GM18861 (cell line): ENCODE measurements around the gene LY6G5C.

Experiments
- ATAC-seq: cut with Tn5 transposase; IDR thresholded peaks from one replicate; pipeline ENCODE4 v1.9.1; 2021; ENCODE audit not compliant: unreplicated experiment

LY6G5C gene

DNA sequence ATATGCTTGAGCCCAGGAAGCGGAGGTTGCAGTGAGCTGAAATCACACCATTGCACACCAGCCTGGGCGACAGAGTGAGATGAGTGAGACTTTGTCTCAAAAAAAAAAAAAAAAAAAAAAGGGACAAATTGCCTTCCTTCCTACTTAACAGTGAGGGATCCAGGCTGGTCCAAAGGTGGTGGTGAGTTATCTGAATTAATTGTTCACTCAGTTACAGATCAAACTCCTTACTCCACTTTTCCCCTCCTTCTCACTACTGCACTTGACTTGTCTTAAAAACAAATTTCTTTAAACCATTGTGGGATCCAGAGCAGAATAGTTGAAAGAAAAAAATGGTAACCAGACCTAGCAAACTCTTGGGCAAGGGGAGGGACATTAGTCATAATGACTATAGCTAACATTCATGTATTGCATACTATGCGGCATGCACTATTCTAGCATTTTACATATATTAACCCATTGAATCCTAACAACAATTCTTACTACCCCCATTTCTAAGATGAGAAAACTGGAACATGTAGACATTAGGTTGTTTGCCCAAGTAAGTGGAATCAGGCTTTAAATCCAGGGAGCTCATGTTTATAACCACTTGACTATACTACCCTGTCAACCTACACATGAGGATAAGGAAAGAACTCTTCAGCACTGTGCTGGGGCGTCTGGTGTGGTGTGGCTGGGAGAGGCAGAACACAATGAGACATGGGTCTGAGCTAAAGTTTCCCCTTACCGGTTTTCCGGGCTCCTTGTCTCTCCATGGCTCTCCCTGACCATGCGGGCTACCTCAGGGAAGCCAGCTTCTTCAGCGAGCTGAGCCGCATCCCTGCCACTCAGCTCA lies 17.5 kb downstream of the LY6G5C start:
- ATAC-seq = no peak

DNA sequence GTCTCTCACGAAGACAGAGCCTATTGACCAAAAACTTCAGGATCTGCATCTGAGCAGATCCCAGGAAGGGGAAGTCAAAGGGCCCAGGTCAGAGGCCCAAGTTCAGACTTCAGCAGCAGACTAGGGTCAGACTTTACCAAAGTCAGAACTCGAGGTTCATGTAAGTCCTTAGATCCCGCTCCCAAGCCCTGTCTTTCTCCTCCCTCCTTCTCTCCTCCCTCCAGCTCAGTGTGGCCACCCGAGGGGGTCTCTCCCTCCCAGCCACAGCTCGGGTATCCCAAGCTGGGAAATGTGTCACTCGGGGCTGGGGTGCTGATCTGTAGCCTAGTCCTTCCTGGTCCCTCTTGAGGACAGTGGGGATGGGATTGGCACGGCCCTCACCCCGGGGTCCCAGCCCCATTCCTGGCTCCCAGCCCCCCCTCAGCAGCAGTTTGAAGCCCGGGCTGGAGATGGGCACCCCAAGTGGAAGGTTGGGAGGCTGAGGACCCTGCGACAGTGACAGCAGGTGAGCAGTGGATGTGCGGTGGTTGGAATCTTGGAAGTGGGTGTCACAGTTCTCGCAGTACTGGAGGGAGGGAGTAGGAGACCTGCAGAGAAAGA lies 18.6 kb downstream of the LY6G5C start:
- no peak for ATAC-seq

DNA sequence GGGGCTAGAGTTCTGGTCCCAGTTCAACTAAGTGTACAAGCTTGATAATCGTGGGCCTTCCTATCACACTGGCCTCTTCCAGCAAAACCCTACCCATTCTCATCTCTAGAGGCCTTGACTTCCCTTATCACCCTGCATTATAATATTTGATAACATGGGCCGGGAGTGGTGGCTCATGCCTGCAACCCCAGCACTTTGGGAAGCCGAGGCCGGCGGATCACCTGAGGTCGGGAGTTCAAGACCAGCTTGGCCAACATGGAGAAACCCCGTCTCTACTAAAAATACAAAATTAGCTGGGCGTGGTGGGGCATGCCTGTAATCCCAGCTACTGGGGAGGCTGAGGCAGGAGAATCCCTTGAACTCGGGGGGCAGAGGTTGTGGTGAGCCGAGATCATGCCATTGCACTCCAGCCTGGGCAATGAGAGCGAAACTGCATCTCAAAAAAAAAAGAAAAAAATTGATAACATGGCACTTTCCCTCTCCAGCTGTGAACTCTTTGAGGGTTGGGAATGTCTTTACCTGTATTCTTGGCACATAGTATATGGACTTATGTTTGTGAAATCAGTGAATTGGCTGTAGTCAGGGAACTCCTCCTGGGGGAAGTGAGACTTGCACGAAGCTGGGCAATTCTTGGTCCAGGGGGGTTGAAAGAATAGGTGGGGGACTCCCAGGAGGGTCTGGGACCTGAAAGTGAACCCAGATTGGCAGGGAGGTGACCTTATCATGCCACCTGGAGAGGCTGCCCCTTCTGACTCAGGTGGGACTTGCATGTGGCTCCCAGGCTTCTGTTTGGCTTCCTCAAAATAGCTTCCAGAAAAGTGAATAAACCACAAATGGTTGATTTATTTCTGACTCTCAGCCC lies 19.4 kb downstream of the LY6G5C start:
- ATAC-seq = no peak

DNA sequence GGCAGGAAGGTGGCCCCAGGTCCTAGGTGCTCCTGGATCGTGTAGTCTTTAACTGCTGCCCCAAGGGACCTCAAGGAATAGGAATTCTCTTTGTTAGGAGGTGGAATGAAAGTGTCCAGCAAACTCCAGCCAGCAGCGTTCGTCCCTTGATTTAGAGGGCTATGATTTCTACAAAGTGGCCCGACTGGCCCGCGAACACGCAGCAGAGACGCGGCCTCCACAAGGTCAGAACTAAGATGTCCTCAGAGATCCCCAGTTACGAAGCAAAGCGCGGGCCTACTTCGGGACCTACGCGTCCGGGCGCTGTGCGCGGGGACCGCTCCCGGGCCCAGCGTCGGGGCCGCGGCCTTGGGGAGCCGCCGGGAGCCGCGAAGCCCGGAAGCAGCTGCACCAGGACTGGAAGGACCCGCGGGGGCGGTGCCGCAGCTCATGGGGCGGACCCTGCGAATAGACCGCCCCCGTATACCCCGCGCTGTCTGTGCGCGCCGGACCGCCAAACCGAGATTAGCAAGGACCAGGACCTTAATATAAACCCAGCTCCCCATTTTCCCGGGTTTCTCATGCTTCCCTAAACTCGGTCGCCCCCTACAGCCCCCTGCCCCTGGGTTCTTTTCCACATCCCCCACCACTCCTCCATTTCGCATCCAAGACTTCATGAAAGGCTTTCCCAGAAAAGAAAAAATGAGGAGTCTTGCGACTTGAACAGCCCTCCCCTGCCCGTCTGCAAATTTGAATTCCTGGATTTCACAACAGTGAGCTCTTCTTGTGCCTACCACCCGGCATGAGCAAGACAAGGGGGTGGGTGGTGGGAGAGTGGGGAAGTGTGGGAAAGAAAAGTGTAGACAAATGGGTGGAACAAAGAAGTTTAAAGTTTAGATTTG lies 20.2 kb downstream of the LY6G5C start, which contains the start of gene C6orf47:
TSS of gene C6orf47 (minus strand) at position 398 of the 881 bp plus-strand sequence. CDS start 831 bp downstream, outside the sequence.
- ATAC-seq = peak; percentile 38

DNA sequence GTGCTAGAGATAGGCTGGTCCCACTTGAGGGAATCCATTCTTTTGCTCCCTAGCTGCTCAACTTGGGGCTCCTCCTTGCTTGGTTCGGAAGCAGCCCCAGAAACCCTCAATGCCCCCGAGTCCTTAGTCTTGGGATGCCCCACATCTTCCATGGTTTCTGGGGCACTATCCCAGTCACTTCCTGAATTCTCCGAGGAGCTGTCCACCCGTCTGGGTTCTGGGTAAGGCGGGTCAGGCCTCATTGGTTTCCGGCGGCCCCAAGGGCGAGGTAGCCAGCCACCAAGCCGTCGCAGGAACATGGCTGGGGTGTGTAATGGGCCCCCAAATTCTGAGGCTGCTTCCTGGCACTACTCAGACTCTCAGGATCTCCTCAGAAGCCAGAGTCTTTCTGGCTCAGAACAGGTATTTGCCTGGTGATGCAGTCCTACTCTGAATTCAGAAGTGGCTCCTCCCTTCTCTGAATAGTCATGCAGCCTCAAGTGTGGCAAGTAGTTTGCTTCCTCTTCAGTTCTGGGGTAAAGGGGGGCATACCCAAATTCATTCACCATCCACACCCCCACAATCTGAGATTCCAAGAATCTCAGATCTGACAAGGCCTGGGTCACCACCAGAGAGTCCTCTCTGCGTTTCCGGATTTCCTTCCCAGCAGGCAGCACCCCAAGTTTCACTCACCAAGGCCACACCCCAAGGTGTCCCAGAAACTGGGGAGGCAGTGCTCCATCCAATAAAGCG lies 21.1 kb downstream of the LY6G5C start:
- ATAC-seq = no peak

DNA sequence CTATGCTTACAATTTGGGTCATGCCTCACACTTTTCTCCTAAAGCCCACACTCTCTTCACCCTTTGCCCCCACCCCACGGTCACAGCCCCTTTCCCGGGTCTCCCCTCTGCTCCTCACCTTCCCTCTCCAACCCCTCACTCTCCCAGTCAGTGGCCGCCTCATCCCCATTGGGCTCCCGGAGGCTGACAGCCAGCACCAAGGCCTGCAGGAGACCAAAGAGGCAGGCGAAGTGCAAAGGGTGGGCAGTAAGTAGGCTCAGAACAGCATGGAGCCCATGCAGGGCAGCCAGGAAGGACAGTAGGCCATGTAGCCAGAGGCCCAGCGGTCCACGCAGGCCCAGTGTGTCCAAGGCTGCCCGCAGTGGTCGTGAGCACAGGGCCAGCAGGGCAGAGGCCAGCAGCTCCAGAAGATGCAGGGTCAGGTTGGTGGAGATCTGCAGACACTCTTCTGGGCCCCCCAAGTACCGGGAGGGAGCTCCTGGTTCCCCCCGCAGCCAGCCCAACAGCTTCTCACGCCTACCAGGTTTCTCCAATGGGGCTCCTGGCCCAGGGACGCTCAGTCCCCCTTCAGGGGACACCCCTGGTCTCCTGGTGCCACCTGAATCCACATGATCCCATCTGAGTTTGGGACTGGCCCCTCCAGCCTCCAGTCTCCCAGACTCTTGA lies 21.8 kb downstream of the LY6G5C start:
- ATAC-seq = no peak

DNA sequence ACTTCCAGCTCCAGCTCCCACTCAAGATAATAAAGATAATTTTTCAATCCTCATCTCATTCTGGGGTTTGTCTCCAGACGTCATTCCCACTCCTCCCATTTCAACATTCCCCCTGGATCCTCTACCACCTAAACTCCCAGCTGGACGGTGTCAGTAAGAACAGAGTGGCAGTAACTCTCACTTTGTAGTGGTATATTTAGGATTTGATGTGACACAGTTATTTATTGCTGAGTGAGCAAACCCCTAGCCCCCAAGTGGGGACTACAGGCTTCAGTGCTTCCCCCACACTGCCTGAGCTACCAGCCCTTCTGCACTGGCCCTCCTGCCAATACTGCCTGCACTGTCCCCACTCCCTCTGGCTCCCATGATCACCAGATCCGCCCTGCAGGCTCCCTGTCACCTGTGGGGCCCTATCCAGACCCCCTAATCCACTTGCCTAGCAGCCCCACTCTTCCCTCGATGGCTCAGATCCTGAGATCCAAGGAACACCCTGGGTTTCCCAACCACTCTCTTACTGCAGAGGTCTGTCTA lies 22.6 kb downstream of the LY6G5C start:
- no peak for ATAC-seq

DNA sequence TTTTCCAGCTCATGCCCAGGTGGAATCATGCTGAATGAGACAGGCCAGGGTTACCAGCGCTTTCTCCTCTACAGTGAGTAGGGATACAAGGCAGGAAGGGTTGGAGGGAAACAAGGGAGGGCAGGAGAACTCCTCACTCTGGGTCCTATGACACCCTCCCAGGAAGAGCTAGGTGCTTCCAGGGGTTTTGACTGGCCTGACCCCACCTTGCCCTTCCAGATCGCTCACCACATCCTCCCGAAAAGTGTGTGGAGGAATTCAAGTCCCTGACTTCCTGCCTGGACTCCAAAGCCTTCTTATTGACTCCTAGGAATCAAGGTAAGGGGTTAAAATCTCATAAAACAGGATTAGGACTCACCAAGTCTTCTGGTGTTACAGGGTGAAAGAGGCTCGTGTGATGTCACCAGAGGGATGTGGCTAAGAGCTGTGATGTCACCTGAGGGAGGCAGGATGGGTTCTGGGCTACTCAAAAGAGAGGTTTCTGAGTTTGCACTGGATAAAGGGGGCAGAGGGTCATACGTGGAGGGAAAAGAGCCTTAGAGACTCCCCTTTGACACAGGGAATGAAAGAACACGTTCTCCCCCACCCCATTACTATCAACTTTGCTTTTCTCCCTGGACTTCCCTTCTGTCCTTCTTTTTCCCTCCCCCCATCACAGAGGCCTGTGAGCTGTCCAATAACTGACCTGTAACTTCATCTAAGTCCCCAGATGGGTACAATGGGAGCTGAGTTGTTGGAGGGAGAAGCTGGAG lies 23.3 kb downstream of the LY6G5C start:
- ATAC-seq = no peak

DNA sequence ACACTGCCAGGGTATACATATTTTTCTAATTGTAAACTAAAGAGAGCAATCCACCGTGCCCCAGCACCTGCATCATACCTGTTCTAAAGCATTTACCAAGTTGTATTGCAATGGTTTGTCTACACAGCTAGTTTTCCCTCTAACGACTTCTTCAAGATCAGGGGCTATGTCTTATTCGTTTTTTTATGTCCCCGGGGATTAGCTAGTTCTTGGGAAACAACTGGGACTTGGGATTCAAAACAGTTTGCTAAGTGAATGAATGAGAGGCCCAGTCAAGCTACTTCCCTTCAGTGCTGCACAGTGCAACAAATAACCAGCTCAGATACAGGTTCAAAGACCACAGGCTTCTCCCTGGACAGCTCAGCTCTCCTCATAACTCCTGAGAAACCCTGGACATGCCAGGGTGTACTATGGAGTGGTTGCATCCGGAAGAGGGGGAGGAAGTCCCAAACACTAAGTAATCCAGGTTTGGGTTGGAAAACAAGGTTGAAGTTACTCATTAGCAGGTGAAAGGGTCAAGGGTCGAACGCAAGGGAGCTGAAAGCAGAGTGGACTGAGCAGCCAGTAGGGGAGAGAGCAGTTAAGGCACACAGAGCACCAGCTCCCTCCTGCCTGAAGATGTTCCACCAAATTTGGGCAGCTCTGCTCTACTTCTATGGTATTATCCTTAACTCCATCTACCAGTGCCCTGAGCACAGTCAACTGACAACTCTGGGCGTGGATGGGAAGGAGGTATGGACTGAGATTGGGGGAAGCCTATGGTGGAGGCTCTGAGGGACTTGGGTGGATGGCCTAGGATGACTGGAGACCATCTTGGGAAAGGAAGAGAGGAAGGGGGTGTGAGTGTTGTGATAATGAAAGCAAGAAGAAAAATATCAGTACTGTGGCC lies 25.3 kb downstream of the LY6G5C start, which contains the start of gene APOM:
TSS of gene APOM (plus strand) at position 546 of the 889 bp plus-strand sequence. CDS start at position 619, 73 bp downstream.
- no peak for ATAC-seq

DNA sequence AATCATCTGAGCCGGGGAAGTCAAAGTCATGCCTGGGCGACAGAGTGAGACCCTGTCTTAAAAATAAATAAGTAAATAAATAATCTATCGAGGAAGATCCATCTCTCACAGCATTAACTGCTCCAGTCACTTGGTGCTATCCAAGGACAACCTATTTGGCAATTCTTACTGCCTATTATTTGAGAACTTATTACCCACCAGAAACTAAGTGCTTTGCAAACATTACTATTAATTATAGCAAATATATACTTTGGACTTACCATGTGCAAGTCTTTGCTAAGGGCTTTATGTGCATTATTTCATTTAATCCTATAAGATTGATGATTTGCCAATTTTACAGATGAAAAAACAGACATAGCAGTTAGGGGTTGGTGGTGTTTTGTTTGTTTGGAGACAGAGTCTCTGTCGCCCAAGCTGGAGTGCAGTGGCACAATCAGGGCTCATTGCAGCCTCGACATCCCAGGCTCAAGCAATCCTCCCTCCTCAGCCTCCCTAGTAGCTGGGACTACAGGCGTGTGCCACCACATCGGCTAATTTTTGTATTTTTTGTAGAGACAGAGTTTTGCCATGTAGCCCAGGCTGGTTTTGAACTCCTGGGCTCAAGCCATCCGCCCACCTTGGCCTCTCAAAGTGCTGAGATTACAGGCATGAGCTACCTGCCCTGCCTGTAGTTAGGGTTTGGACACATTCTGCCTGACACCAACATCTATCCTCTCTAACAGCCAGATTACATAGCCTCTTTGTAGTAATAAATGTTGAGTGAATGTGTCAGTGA lies 26.1 kb downstream of the LY6G5C start:
- no peak for ATAC-seq

DNA sequence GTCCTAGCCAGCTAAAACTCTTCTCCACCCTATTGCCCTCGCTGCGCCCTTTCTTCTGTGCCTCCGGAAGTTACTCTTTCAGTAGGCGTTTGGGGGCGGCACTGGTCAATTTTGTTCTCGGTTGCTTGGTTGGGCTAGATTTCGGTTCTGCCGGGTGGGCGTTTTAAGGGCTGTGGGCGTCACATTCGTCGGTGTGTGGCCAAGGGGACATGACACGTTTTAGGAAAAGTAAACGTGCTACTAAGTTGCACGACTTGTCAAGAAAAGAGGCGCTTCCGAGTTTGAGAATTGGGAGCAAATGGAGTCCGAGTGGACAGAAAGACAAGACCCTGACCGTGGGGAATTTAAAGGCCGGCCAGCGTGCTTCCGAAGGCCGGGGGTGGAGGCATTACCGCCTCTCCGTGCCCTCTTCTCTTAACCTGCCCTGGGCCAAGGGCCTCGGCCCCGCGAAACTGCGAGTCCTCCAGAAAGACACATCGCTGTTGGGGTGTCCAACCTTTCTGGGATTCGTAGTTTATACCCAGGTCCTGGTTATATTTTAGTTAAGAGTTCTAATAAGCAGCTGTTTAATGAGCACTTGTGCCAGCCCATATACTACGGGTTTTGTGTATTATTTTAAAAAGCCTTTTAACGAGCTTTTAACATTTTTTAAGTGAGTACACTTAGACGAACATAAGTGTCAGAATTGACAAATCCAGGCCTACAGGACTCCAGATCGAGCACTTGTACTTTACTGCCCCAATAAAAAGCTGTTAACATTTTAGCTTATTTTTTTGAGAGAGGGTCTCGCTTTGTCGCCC lies 27.7 kb downstream of the LY6G5C start:
- peak; percentile 50 for ATAC-seq

DNA sequence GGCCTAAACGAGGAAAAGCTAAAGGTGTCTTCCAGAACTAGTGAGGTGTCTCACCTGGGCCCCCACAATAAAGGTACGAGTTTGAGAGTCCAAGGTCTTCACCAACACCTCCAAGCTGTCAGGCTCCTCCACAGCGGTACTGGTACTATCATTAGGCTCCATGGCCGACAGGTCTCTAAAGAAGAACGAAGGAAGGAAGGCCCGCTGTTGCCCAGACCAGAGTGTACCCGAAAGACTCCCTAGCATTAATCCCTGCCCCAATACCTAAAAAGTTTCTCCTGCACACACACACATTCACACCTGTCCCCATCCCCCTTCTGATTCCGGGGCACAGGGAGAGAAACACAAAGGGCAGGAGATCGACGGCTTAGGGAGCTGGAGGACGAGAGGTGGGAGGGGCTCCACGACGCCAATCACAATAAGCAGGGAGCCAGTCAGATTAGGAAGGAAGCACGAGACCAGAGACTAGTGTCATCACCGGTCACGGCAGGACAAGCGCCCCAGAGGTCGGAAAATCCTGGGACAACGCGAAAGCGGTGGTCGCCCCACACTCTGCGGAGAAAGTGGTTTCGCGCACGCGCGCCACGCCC lies 29.2 kb downstream of the LY6G5C start:
- peak; percentile 21 for ATAC-seq

DNA sequence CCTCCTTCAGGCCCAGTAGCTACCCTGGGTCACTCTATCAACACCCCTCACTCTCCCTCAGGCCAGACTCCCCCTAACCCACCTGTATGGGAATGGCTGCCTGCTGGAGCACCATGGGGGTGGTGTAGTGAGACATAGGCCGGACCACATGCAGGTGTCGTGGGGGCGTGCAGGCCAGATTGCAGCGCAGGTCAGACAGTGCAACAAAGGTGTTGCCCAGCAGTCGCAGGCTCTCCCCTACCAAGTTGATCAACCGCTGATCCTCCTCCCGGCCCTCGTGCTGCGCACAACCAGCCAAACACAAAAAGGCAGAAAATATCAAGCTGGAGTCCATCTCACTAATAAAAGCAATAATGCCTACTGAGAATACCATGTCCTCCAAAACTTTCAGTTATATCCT lies 35.5 kb downstream of the LY6G5C start:
- ATAC-seq = no peak

DNA sequence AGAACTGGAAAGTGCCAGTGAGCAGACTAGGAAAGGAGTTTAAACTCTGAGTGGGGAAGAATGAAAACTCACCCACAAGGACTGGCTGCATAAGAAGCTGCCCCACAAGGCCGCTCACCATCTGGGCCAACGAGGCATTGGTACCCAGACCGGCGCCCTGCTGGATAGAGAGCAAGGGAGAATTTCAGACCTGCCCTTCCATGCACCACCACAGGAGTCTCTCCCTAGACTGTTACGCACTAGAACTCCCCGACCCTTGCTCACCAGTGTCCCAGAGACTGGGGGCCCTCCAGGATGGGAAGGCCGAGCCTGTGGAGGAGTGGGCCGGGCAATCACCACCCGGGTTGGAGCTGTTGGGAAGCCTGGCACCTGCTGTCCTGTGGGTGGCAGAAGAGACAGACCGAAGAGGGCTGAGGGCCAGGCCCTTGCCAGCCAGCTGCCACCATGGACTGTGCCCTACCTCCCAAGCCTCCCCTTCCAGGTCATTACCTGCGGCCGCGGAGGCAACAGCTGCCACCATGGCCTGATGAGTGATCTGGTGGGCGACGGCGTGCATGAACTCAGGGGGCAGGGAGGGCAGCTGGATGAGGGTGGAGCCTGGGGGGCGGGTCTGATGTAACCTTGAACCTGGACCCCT lies 36.9 kb downstream of the LY6G5C start:
- no peak for ATAC-seq
